HG03066 (cell line): ENCODE data around the gene BCL2.

Experiments
- ATAC-seq: cut with Tn5 transposase; IDR thresholded peaks from one replicate; pipeline ENCODE4 v1.9.1; 2021; ENCODE audit warnings: low read depth; ENCODE audit not compliant: unreplicated experiment

Gene BCL2

GRCh38 chr18:63187791-63188460 lies 131.6 kb downstream of the BCL2 start:
- ATAC-seq, result no peak

GRCh38 chr18:63187223-63187574 lies 132.4 kb downstream of the BCL2 start:
- ATAC-seq, result no peak

GRCh38 chr18:63186520-63187222 lies 132.9 kb downstream of the BCL2 start:
- ATAC-seq, result no peak

GRCh38 chr18:63185984-63186383 lies 133.6 kb downstream of the BCL2 start:
- no peak for ATAC-seq

GRCh38 chr18:63183952-63184770 lies 135.4 kb downstream of the BCL2 start:
- no peak for ATAC-seq

GRCh38 chr18:63183378-63183777 lies 136.2 kb downstream of the BCL2 start:
- ATAC-seq, result no peak

- ATAC-seq, result no peak
Measured at GRCh38 chr18:63182861-63183260, 136.7 kb downstream of the BCL2 start.

GRCh38 chr18:63182310-63182772 lies 137.2 kb downstream of the BCL2 start:
- ATAC-seq, result no peak

GRCh38 chr18:63181706-63182309 lies 137.8 kb downstream of the BCL2 start:
- ATAC-seq, result no peak

GRCh38 chr18:63180971-63181376 lies 138.6 kb downstream of the BCL2 start:
- ATAC-seq, result peak; percentile 42

GRCh38 chr18:63180321-63180720 lies 139.2 kb downstream of the BCL2 start:
- no peak for ATAC-seq

GRCh38 chr18:63179422-63179821 lies 140.1 kb downstream of the BCL2 start:
- ATAC-seq, result no peak

- ATAC-seq, result no peak
Measured at GRCh38 chr18:63178971-63179370, 140.6 kb downstream of the BCL2 start.

- no peak for ATAC-seq
Measured at GRCh38 chr18:63177919-63178821, 141.4 kb downstream of the BCL2 start.

GRCh38 chr18:63177259-63177658 lies 142.3 kb downstream of the BCL2 start:
- ATAC-seq, result no peak

GRCh38 chr18:63175264-63175663 lies 144.3 kb downstream of the BCL2 start:
- no peak for ATAC-seq

- ATAC-seq, result no peak
Measured at GRCh38 chr18:63173983-63174382, 145.6 kb downstream of the BCL2 start.

- no peak for ATAC-seq
Measured at GRCh38 chr18:63169853-63170252, 149.7 kb downstream of the BCL2 start.

GRCh38 chr18:63168287-63168686 lies 151.3 kb downstream of the BCL2 start:
- no peak for ATAC-seq

- ATAC-seq, result no peak
Measured at GRCh38 chr18:63166142-63166541, 153.4 kb downstream of the BCL2 start.
